Astrocyte of the spinal cord (primary cell): Measurements from ENCODE around the gene IGLL1.

Experiments used
- DNase-seq: peaks from one replicate; pipeline ENCODE4 v3.0.0; 2011; ENCODE audit warnings: low read depth, low spot score
- H3K4me3 ChIP-seq: 2 replicates; pipeline ENCODE4 v1.5.1; 2011; ENCODE audit warnings: low read depth, mild to moderate bottlenecking, low read length, moderate library complexity
- CTCF ChIP-seq: IDR thresholded peaks from 2 replicates; pipeline ENCODE4 v1.5.1; 2012; ENCODE audit warnings: low read depth, mild to moderate bottlenecking, low read length, inconsistent platforms
- in situ Hi-C: cut with HindIII; loops from 2 replicates; pipeline ENCODE4 v1.10.0; 2017; ENCODE audit warnings: low sequenced_read_pairs

The IGLL1 gene

DNA sequence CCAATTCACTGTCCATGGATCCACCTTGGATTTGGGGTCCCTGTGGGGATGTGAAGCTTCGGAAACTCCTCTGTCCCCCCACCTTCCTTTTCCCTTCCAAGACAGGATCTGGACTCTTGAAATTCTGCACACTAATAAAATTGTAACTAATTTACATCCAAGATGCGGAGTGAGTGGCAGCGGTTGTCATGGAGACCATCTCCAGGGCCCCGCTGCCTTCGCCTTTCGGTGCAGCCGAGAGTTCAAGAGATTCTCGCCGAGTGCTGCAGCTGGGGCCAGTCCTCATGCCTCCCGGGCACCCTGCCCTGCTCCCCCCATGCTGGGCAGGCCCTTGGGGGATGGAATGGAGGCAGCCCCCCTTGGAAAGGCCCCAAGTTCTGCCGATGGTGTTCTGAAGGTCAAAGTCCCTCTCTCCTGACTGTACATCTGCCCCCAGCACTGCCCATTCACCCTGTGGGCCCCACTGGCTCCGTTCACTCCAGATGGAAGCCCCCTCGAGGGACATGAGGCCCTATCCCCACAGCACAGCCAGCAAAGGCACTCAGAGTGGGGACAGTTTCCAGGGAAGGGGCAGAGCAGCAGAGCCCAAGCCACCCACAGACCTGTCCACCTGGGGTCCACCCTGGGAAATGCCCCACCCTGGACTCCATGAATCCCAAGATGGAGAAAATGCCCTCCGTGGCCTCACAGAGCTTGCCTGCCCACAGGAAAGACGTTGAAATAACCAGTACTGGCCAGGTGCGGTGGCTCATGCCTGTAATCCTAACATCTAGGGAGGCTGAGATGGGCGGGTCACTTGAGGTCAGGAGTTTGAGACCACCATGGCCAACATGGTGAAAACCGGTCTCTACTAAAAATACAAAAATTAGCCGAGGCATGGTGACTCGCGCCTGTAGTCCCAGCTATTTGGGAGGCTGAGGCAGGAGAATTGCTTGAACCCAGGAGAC is 25.9 kb downstream of the IGLL1 start:
- TF ChIP-seq CTCF, result no peak
- in situ Hi-C loops, result no loop called here
- no peak for DNase-seq
- H3K4me3 ChIP-seq, result no peak overlapping the region

DNA sequence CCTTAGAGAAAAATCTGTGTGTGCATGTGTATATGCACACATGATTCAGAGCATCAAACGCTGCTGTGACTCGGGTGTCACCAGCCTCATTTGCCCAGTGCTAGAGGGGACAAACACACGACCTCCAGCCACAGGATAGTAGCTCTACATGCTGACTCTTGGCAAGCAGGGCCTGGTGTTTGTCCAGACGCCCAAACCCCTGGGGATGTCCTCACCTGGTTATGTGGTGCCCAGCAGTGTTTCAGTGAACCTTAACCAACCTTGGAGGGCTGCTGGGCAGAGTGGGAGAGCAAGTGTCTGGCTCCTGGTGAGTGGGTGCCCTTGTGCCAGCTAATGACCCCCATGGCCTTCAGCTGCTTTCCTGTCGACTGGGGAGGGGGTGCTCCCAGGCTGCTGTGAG is 26.7 kb downstream of the IGLL1 start:
- in situ Hi-C loops, result no loop called here
- no peak for DNase-seq
- TF ChIP-seq CTCF, result no peak
- H3K4me3 ChIP-seq, result no peak overlapping the region

DNA sequence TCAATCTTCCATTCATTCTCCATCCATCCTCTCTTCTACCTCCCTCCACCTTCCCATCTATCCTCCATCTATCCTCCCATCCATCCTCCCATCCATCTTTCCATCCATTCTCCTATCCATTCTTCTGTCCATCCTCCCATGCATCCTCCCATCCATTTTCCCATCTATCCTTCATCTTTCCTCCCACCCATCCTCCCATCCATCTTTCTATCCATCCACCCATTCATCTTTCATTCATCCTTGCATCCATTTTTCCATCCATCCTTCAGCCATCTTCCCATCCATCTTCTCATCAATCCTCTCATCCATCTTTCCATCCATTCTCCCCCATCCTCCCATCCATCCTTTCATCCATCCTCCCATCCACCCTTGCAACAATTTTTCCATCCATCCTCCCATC is 27.5 kb downstream of the IGLL1 start:
- in situ Hi-C loops, result no loop called here

GRCh38 chr22:23551385-23551784 is 28.7 kb downstream of the IGLL1 start:
- no peak for TF ChIP-seq CTCF
- in situ Hi-C loops, result no loop called here
- DNase-seq, result no peak
- H3K4me3 ChIP-seq, result no peak overlapping the region

More for the DNA sequence above, 27.5 kb downstream of the IGLL1 start:
- H3K4me3 ChIP-seq, result no peak overlapping the region
- TF ChIP-seq CTCF, result no peak
- no peak for DNase-seq

DNA sequence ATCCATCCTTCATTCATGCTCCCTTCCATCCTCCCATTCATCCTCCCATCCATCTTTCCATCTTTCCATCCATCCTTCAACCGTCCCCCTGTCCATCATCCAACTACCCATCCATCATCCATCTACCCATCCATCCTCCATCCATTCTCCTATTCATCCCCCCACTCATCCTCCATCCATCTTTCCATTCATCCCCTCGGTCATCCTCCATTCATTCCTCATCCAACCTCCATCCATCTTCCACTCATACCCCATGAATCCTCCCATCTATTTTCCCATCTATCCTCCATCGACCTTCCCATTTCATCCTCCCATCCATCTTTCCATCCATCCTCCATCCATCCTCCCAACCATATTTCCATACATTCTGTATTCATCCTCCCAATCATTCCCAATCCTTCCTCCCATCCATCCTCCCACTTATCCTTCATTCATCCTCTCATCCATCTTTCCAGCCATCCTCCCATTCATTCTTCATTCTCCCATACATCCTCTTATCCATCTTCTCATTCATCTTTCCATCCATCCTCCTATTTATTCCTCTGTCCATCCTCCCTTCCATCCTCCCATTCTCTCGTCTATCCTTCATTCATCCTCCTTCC is 29.9 kb downstream of the IGLL1 start:
- no peak overlapping the region for H3K4me3 ChIP-seq
- no peak for TF ChIP-seq CTCF
- in situ Hi-C loops, result no loop called here
- no peak for DNase-seq

- DNase-seq, result no peak
- in situ Hi-C loops, result no loop called here
- no peak for TF ChIP-seq CTCF
- H3K4me3 ChIP-seq, result no peak overlapping the region
Measured at GRCh38 chr22:23549198-23549595, 30.9 kb downstream of the IGLL1 start.
